Gastrocnemius medialis (tissue), 4 donors: Measurements from ENCODE around the gene ELMO1.

ENCODE experiments used
- POLR2A ChIP-seq, 2 donors: fragments of 450-650 bp; IDR thresholded peaks; one replicate each; pipeline ENCODE4 v1.6.1; 2017; ENCODE audit warnings: antibody characterized with exemption in 2 of 2, mild to moderate bottlenecking in 2 of 2, moderate library complexity in 2 of 2
- TF ChIP-seq, protein P1 (sequence below), 5 experiments: fragments of 450-650 bp in 3 of 5; fragments of 200-600 bp in 2 of 5; sonication (generic) in 2 of 5; IDR thresholded peaks in 4 of 5; conservative IDR thresholded peaks in 1 of 5; 1 replicate in 4 of 5; 2 replicates in 1 of 5; pipeline ENCODE4 v1.5.1; 2016 to 2019; ENCODE audit warnings: antibody characterized with exemption in 5 of 5, mild to moderate bottlenecking in 3 of 5, moderate library complexity in 3 of 5

DNA sequence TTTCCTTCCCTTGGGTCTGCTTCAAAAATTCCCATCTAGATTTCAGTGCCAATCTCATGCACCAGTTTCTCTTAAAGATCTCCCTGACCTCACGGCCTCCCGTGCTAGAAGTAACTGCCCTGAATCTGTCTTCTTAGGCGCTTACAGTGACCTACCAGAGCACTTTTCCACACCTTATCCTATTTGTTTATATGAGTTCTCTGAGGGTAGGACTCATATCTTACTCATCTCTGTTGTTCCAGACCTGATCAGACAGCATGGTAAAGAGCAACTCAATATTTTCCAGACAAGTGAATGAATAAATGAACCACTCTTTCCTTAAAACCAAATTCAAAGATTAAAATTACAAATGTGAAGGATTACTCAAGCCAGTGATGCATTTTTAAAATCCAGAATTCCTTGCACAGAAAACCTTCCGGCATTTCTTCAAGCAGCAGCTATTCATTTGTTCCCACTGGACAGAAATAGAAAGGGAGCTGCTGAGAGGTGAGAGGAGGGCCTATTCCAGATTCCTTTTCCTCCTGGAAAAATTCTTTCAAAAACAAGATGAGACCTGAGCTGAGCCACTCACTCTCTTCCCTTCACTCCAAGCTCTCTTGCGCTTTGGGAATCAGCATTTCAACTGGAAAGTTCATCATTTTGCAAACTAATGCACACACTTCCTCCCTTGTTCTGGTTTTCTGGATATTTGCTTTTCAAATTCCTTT, 94.6 kb downstream of the ELMO1 start:
- TF ChIP-seq, protein P1, sequence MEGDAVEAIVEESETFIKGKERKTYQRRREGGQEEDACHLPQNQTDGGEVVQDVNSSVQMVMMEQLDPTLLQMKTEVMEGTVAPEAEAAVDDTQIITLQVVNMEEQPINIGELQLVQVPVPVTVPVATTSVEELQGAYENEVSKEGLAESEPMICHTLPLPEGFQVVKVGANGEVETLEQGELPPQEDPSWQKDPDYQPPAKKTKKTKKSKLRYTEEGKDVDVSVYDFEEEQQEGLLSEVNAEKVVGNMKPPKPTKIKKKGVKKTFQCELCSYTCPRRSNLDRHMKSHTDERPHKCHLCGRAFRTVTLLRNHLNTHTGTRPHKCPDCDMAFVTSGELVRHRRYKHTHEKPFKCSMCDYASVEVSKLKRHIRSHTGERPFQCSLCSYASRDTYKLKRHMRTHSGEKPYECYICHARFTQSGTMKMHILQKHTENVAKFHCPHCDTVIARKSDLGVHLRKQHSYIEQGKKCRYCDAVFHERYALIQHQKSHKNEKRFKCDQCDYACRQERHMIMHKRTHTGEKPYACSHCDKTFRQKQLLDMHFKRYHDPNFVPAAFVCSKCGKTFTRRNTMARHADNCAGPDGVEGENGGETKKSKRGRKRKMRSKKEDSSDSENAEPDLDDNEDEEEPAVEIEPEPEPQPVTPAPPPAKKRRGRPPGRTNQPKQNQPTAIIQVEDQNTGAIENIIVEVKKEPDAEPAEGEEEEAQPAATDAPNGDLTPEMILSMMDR (IDR thresholded peaks at IDR 0.05 in 4 of 5, conservative IDR thresholded peaks at IDR 0.05 in 1 of 5), result no peak
- TF ChIP-seq POLR2A (IDR thresholded peaks at IDR 0.05), result no peak
